AG09319 (cell line): Measurements from ENCODE around the gene SPTBN1.

Source experiments
- DNase-seq: peaks from one replicate; pipeline ENCODE4 v3.0.0-alpha.2; 2010; ENCODE audit warnings: low read depth; ENCODE audit errors: extremely low read depth
- CTCF ChIP-seq: IDR thresholded peaks from 2 replicates; pipeline ENCODE4 v1.5.1; 2011; ENCODE audit warnings: low read depth, mild to moderate bottlenecking, inconsistent platforms, low read length, moderate library complexity

Gene SPTBN1

GRCh38 chr2:54635554-54636152, 179.5 kb downstream of the SPTBN1 start:
- no peak for TF ChIP-seq CTCF
- DNase-seq: no peak

GRCh38 chr2:54636415-54637139, 180.4 kb downstream of the SPTBN1 start:
- TF ChIP-seq CTCF: no peak
- DNase-seq: no peak

GRCh38 chr2:54638103-54638502, 182.0 kb downstream of the SPTBN1 start:
- no peak for TF ChIP-seq CTCF
- no peak for DNase-seq

- TF ChIP-seq CTCF: no peak
- DNase-seq: no peak
Measured at GRCh38 chr2:54638774-54639187, 182.7 kb downstream of the SPTBN1 start.

- DNase-seq: no peak
- TF ChIP-seq CTCF: no peak
Measured at GRCh38 chr2:54639609-54640008, 183.5 kb downstream of the SPTBN1 start.

- no peak for TF ChIP-seq CTCF
- no peak for DNase-seq
Measured at GRCh38 chr2:54640834-54641540, 184.9 kb downstream of the SPTBN1 start.

GRCh38 chr2:54641988-54642387, 185.9 kb downstream of the SPTBN1 start:
- DNase-seq: no peak
- no peak for TF ChIP-seq CTCF
